ENCODE data around the gene POU2F2. TPM values are rescaled to one million over a fixed set of nuclear protein-coding genes. Genes with fewer than 3 reads are reported as not detected.
"Not testable (repeated sequence)": the region's sequence is repeated elsewhere in the genome, so short reads cannot be mapped to it uniquely, and the experiment has no call there.

The POU2F2 gene
- total RNA-seq, 1 experiment from 2014 or later = 0.89 TPM

GRCh38 chr19:42042455-42043170 lies 89.6 kb downstream of the POU2F2 start:
- H3K4me1 ChIP-seq (ENCODE audit: control insufficient read depth in 1 of 2, insufficient read depth in 2 of 2, low read length in 2 of 2) = no peaks in the 10 kb centered on the region
- no peak overlapping the region for H2AFZ ChIP-seq (ENCODE audit: low read depth, low read length, poor library complexity, severe bottlenecking)
- H3K4me2 ChIP-seq (ENCODE audit: low read length) = no peak overlapping the region
- no TSS peak for BruUV-seq (replicated peaks)
- ChIA-PET RAD21 (ENCODE audit: low non-redundant PET in 1 of 2, low total read pairs in 2 of 2, uncharacterized antibody in 2 of 2, unreplicated experiment in 2 of 2) (no interaction called here), CTCF (interaction anchor here (1.8 kb wide), 2 partner anchors 8 to 14 kb away, joined by 5 to 6 read pairs; no protein-coding TSS in a partner anchor), POLR2A (no interaction called here)
- ATAC-seq (no peak), DNase-seq (ENCODE audit: low read depth, low spot score) (no peak)
- H3K27me3 ChIP-seq (ENCODE audit: insufficient read depth, low read length) = no peaks in the 10 kb centered on the region
- TF ChIP-seq RAD21 (IDR thresholded peaks at IDR 0.05; ENCODE audit: low read depth) (no peak), EGR1 (IDR thresholded peaks at IDR 0.05; ENCODE audit: low read depth) (no peak), MAX (IDR thresholded peaks at IDR 0.05) (no peak), CTCF (IDR thresholded peaks at IDR 0.05 in 2 of 3, conservative IDR thresholded peaks at IDR 0.05 in 1 of 3; ENCODE audit: borderline replicate concordance in 1 of 3, insufficient read depth in 1 of 3, low read depth in 2 of 3, low read length in 2 of 3) (no peak), ZFX (IDR thresholded peaks at IDR 0.05) (no peak)
- H4K20me1 ChIP-seq (ENCODE audit: insufficient read depth) = no peaks in the 10 kb centered on the region
- no peaks in the 10 kb centered on the region for H3K9me2 ChIP-seq (ENCODE audit: insufficient read depth)
- no peak overlapping the region for H3K9ac ChIP-seq (ENCODE audit: low read length)
- no peak overlapping the region for H3K27ac ChIP-seq (ENCODE audit: low read depth, low read length)
- H3K79me2 ChIP-seq (ENCODE audit: insufficient read depth, low read length) = no peaks in the 10 kb centered on the region
- intact Hi-C loops (cut with micrococcal nuclease) = no loop called here
- H3K36me3 ChIP-seq (ENCODE audit: control insufficient read depth in 1 of 2, insufficient read depth in 2 of 2, low read length in 2 of 2) = no peaks in the 10 kb centered on the region
- no peak overlapping the region for H3K4me3 ChIP-seq (replicated peaks in 1 of 2; ENCODE audit: low read depth in 1 of 2, low read length in 2 of 2)
- no peaks in the 10 kb centered on the region for H3K9me3 ChIP-seq (ENCODE audit: control insufficient read depth in 1 of 2, insufficient read depth in 1 of 2, low read depth in 1 of 2, low read length in 2 of 2)

- BruUV-seq (replicated peaks); intact Hi-C loops (cut with micrococcal nuclease); H3K9me3 ChIP-seq (ENCODE audit: control insufficient read depth in 1 of 2, insufficient read depth in 1 of 2, low read depth in 1 of 2, low read length in 2 of 2): not testable (repeated sequence)
These were observed 91.8 kb downstream of the POU2F2 start for GRCh38 chr19:42040491-42040890.

More at GRCh38 chr19:42040491-42040890, 91.8 kb downstream of the POU2F2 start:
- CTCF ChIA-PET = interaction anchor here (2.1 kb wide), 1 partner anchor 12 kb away, joined by 8 read pairs; no protein-coding TSS in a partner anchor
- H3K4me3 ChIP-seq (replicated peaks in 1 of 2; ENCODE audit: low read depth in 1 of 2, low read length in 2 of 2); DNase-seq (ENCODE audit: low read depth, low spot score); H3K36me3 ChIP-seq (ENCODE audit: control insufficient read depth in 1 of 2, insufficient read depth in 2 of 2, low read length in 2 of 2); H3K4me1 ChIP-seq (ENCODE audit: control insufficient read depth in 1 of 2, insufficient read depth in 2 of 2, low read length in 2 of 2); H3K79me2 ChIP-seq (ENCODE audit: insufficient read depth, low read length); H4K20me1 ChIP-seq (ENCODE audit: insufficient read depth); H3K9me2 ChIP-seq (ENCODE audit: insufficient read depth); H3K27me3 ChIP-seq (ENCODE audit: insufficient read depth, low read length); H3K27ac ChIP-seq (ENCODE audit: low read depth, low read length); H3K4me2 ChIP-seq (ENCODE audit: low read length); RAD21 ChIA-PET (ENCODE audit: low non-redundant PET in 1 of 2, low total read pairs in 2 of 2, uncharacterized antibody in 2 of 2, unreplicated experiment in 2 of 2); ATAC-seq; H3K9ac ChIP-seq (ENCODE audit: low read length); POLR2A ChIA-PET; H2AFZ ChIP-seq (ENCODE audit: low read depth, low read length, poor library complexity, severe bottlenecking): not testable (repeated sequence)
